Skin epidermis (tissue), 12 donors: ENCODE data around the gene HAP1.
A peak's percentile ranks its signal among the peaks of the same experiment; 100 is the strongest.
"Not testable (repeated sequence)": the region's sequence is repeated elsewhere in the genome, so short reads cannot be mapped to it uniquely, and the experiment has no call there.

Experiments
- H3K27ac ChIP-seq, 21 experiments: fragments of 200-600 bp; sonication (generic) in 11 of 21; one replicate each; pipeline ENCODE4 v1.5.0; 2020; ENCODE audit warnings: mild to moderate bottlenecking in 3 of 21, inconsistent platforms in 2 of 21, moderate library complexity in 2 of 21
- H3K4me3 ChIP-seq, 7 experiments: fragments of 200-600 bp; sonication (generic) in 2 of 7; one replicate each; pipeline ENCODE4 v1.5.0; 2020; ENCODE audit warnings: inconsistent platforms in 2 of 7, mild to moderate bottlenecking in 2 of 7, moderate library complexity in 1 of 7

Gene HAP1

GRCh38 chr17:41733348-41734138 lies 900 bp downstream of the HAP1 start:
- no peak overlapping the region for H3K27ac ChIP-seq

GRCh38 chr17:41731836-41732235 lies 2.6 kb downstream of the HAP1 start:
- Histone ChIP-seq H3K4me3 (no peak overlapping the region), H3K27ac (no peak overlapping the region)

More at GRCh38 chr17:41733348-41734138, 900 bp downstream of the HAP1 start:
- H3K4me3 ChIP-seq, result peak overlapping the region in 5 of 7 experiments; percentile 27 to 45 (median 34)

DNA sequence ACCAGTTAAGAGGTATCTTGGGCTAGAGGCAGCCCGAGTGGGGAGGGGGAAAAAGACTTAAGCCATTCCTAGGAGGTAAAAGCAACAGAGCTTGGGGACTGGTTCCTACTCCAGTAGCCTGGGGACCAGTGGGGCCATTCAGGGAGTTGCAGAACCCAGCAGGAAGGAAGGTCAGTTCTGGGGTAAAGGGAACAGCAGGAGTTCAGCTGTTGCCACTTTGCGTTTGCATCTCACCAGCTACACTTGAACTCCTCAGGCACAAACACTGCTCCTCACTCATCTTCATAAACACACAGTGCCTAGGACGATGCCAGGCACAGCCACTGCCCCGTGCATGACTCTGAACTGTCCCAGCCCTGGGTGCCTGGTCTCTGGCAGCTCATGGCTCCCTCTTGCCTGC lies 4.0 kb downstream of the HAP1 start:
- H3K4me3 ChIP-seq, result no peak overlapping the region
- H3K27ac ChIP-seq, result no peak overlapping the region

DNA sequence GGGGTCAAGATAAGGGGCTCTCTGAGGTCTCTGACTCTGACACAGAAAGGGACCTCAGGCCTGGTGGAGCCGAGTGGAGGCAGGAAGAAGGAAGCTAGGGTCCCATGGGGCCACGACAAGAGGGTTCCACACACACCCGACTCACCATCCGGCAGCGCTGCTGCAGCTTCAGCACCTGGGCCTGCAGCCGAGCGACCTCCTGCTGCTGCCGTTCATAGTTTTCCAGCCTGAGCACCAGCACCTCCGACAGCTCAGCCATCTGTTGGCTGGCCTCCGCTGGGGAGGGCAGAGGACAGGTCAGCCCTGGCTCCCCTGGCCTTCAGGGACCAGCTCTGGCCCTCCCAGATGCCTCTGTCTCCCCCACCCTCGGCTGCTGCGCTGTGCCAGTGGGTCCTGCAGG lies 6.4 kb downstream of the HAP1 start:
- Histone ChIP-seq H3K27ac (no peak overlapping the region), H3K4me3 (no peak overlapping the region)

- no peak overlapping the region for H3K27ac ChIP-seq
- H3K4me3 ChIP-seq, result no peak overlapping the region
These were observed 9.3 kb downstream of the HAP1 start for GRCh38 chr17:41725134-41725533.

DNA sequence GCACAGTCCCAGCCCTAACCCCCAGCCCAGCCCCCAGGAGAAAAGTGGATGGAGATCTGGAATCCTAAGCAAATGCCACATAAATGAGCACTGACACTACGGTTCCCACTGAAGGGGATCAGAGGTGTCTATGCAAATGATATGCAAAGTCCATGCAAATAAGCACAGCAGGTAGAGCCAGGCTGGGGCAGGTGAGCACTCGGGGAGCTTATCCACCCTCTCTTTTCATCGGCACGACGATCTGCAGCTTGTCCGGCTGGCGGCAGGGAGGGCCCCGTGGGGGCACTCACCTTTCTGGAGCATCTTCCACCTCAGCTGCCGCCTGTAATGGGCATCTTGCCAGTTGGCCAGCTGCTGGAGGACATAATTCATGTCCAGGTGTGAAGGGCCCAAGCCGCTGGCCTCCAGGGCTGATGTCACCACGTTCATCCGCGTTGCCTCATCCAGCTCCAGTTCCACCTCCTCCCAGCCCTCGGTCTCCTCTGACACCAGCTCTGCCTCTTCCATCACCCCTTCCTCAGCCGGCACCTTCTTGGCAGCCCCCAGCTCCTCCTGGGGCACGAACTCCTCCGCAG lies 9.9 kb downstream of the HAP1 start:
- no peak overlapping the region for H3K27ac ChIP-seq
- H3K4me3 ChIP-seq, result no peak overlapping the region

GRCh38 chr17:41723801-41724475 lies 10.5 kb downstream of the HAP1 start:
- H3K4me3 ChIP-seq, result no peak overlapping the region

DNA sequence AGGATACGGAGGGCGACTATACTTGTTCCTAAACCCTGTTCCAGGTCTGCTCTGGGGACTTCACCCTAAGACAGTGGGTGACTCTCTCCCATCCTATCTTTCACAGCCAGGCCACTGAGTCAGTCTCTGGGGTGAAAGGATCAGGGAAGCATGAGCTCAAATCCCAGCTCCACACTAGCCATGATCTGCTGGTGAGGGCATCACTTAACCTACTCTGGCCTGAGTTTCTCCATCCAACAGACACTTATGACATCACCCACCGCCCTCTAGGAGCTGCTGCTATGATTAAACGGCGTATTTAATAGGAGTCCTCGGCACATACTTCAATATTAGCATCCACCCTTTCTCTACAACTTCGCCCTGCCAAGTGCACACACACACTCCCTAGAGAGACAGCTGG lies 12.2 kb downstream of the HAP1 start:
- Histone ChIP-seq H3K27ac (no peak overlapping the region), H3K4me3 (no peak overlapping the region)

More at GRCh38 chr17:41723801-41724475, 10.5 kb downstream of the HAP1 start:
- no peak overlapping the region for H3K27ac ChIP-seq

DNA sequence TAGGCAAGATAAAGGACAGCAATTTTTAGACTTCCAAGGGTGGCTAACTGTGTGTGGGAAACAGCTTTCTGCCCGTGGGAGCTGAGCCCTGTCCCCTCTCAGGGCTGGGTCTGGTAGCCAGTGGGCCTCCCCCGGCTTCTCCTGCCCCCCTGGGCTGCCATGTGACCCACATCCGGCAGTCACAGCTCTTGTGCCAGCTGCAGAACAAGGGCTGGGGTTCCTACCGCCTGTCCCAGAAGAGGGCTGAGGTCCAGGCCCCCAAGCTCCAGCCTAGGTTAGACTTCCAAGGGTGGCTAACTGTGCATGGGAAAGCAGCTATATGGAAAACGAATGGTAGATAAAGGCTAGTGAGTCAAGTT lies 16.2 kb downstream of the HAP1 start:
- peak overlapping the region in 11 of 21 experiments; percentile 6 to 78 (median 54) for H3K27ac ChIP-seq
- H3K4me3 ChIP-seq, result no peak overlapping the region

DNA sequence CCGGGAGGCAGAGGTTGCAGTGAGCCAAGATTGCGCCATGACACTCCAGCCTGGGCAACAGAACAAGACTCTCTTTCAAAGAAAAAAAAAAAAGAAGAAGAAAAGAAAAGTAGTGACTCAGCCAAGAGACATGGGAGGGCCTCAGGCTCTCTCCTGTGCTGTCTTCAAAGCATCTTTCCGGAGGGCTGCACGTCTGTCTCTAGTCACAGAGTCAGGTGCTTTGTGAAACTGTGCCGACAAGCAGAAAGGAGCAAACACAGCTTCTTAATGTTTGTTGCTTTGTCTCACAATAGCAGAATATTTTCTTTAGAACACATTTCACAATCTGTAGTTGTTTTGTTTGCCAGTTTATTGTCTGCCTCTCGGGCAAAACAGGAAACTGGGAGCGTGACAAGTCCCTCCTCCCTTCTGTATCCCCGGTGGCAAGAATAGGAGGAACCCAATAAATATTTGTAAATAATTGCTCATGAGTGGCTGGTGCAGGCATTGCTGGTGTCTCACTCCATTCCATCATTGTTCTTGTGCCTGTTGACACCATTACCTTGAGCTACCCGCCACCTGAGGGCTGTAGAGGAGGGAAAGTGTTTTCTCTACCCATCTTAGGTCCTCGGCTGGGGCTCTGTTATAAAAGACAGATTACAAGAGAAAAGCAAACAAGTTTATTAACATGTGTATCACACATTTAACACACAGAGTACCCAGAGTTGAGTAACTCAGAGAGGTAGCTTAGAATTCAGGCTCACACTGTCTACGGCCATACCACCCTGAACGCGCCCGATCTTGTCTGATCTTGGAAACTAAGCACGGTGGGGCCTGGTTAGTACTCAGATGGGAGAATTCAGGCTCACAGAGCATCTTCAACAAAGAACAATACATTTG lies 16.8 kb downstream of the HAP1 start:
- Histone ChIP-seq H3K27ac (peak overlapping the region in 14 of 21 experiments; percentile 3 to 78 (median 44)), H3K4me3 (no peak overlapping the region)

GRCh38 chr17:41711669-41712400 lies 22.6 kb downstream of the HAP1 start, which contains the start of gene GAST:
Gene GAST (plus strand): TSS chr17:41712331. CDS start chr17:41715437, 3,106 bp downstream.
- Histone ChIP-seq H3K27ac (no peak within 1 kb of the TSS), H3K4me3 (no peak within 1 kb of the TSS)

- H3K4me3 ChIP-seq, result no peak overlapping the region
- no peak overlapping the region for H3K27ac ChIP-seq
These were observed 23.9 kb downstream of the HAP1 start for GRCh38 chr17:41710472-41711090.

DNA sequence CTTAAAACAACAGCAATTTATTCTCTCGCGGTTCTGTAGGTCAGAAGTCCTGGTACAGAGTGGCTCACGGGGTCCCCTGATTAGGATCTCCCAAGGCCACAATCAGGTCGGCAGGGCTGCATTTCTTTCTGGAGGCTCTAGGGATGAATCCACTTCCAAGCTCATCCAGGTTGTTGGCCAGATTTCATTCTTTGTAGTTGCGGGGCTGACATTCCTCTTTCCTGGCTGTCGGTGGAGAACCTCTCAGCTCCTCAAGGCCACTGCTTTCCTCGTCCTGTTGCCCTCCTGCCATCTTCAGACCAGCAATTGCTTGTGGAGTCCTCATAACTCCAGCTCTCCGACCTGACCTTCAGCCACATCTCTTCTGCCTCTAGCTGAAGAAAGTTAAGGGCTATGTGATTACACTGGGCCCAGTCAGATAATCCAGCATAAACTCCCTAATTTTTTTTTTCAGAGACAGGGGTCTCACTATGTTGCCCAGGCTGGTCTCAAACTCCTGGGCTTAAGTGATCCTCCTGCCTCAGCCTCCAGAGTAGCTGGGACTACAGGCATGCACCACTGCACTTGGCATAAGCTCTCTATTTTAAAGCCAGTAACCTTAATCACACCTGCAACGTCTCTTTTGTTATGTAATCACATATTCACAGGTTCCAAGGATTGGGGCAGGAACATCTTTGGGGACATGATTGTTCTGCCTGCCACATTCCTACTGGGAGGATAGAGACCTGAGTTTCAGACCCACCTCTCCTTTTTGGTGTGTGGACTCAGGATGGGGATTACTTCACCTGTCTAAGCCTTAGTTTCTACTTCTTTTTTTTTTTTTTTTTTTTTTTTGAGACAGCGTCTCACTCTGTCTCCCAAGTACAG lies 26.4 kb downstream of the HAP1 start:
- Histone ChIP-seq H3K27ac (no peak overlapping the region), H3K4me3 (no peak overlapping the region)

- no peak overlapping the region for H3K27ac ChIP-seq
- H3K4me3 ChIP-seq, result no peak overlapping the region
These were observed 29.0 kb downstream of the HAP1 start for GRCh38 chr17:41705271-41705991.

DNA sequence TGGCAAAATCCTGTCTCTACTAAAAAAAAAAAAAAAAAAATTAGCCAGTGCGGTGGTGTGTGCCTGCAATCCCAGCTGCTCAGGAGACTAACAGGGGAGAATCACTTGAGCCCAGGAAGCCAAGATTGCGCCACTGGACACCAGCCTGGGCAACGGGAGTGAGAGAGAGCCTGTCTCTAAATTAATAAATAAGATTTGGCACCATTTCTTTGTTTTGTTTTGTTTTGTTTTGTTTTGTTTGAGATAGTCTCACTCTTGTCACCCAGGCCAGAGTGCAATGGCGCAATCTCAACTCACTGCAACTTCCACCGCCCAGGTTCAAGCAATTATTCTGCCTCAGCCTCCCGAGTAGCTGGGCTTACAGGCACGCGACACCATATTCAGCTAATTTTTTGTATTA lies 31.7 kb downstream of the HAP1 start:
- Histone ChIP-seq H3K4me3 (no peak overlapping the region), H3K27ac (no peak overlapping the region)

DNA sequence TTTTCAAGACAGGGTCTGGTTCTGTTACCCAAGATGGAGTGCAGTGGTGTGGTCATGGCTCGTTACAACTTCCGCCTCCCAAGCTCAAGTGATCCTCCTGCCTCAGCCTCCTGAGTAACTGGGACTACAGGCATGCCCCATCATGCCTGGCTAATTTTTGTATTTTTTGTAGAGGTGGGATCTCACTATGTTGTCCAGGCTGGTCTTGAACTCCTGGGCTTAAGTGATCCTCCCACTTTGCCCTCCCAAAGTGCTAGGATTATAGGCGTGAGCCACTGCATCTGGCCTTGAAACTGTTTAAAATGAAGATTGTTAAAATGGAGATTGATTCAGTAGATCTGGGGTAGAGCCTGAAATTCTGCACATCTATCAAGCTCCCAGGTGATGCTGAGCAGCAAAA lies 33.6 kb downstream of the HAP1 start:
- not testable (repeated sequence) for H3K27ac ChIP-seq, H3K4me3 ChIP-seq
